ENCODE measurements around the gene SLC15A4. TPM values are rescaled to one million over a fixed set of nuclear protein-coding genes. Genes with fewer than 3 reads are reported as not detected.

The SLC15A4 gene
- total RNA-seq, 1 donor from 2014 or later, result 11.9 TPM

- TF ChIP-seq EZH2 (IDR thresholded peaks at IDR 0.05; ENCODE audit: insufficient read depth, low read length), result no peak
- no peak for TF ChIP-seq CTCF (IDR thresholded peaks at IDR 0.05; ENCODE audit: insufficient read depth, low read depth, low read length)
- Histone ChIP-seq H3K9me3 (ENCODE audit: insufficient read depth, low read depth, low read length) (no peaks in the 10 kb centered on the region), H4K20me1 (ENCODE audit: insufficient read depth, low read length) (peaks cover 10% of the 10 kb centered on the region), H3K9ac (ENCODE audit: low read length) (peak overlapping the region; percentile 77), H3K36me3 (ENCODE audit: insufficient read depth, low read length) (peaks cover 37% of the 10 kb centered on the region), H3K4me1 (ENCODE audit: insufficient read depth, low read length) (peaks cover 33% of the 10 kb centered on the region), H3K27me3 (ENCODE audit: insufficient read depth, low read length) (no peaks in the 10 kb centered on the region), H3K27ac (ENCODE audit: low read depth, low read length) (peak overlapping the region; percentile 88), H2AFZ (ENCODE audit: low read depth, low read length) (no peak overlapping the region), H3K4me2 (ENCODE audit: low read length) (peak overlapping the region; percentile 70), H3K79me2 (ENCODE audit: insufficient read depth, low read length) (peaks cover 22% of the 10 kb centered on the region), H3K4me3 (ENCODE audit: insufficient read depth, low read depth, low read length) (no peak overlapping the region)
- Mint-ChIP-seq H3K27me3 (ENCODE audit: low read depth, unreplicated experiment) (no peaks in the 10 kb centered on the region), H3K9me3 (ENCODE audit: unreplicated experiment) (peaks cover 1% of the 10 kb centered on the region), H3K27ac (ENCODE audit: unreplicated experiment) (no peak overlapping the region), H3K4me3 (ENCODE audit: unreplicated experiment) (no peak overlapping the region), H3K36me3 (ENCODE audit: low read depth, unreplicated experiment) (peaks cover 10% of the 10 kb centered on the region), H3K4me1 (ENCODE audit: low read depth, unreplicated experiment) (no peaks in the 10 kb centered on the region)
- DNase-seq (ENCODE audit: low read depth) (no peak), FAIRE-seq (no peak)
These were observed 27.2 kb downstream of the SLC15A4 start for GRCh38 chr12:128796439-128797118.

- no peak overlapping the region for H3K4me2 ChIP-seq (ENCODE audit: low read length)
- peaks cover 14% of the 10 kb centered on the region for H3K79me2 ChIP-seq (ENCODE audit: insufficient read depth, low read length)
- no peak overlapping the region for H3K4me3 ChIP-seq (ENCODE audit: insufficient read depth, low read depth, low read length)
- H3K4me1 ChIP-seq (ENCODE audit: insufficient read depth, low read length), result peaks cover 33% of the 10 kb centered on the region
- FAIRE-seq (no peak), DNase-seq (ENCODE audit: low read depth) (no peak)
- H3K27me3 ChIP-seq (ENCODE audit: insufficient read depth, low read length), result no peaks in the 10 kb centered on the region
- no peaks in the 10 kb centered on the region for H3K27me3 Mint-ChIP-seq (ENCODE audit: low read depth, unreplicated experiment)
- H3K9ac ChIP-seq (ENCODE audit: low read length), result no peak overlapping the region
- H2AFZ ChIP-seq (ENCODE audit: low read depth, low read length), result no peak overlapping the region
- no peak for TF ChIP-seq CTCF (IDR thresholded peaks at IDR 0.05; ENCODE audit: insufficient read depth, low read depth, low read length)
- no peaks in the 10 kb centered on the region for H3K4me1 Mint-ChIP-seq (ENCODE audit: low read depth, unreplicated experiment)
- H3K9me3 Mint-ChIP-seq (ENCODE audit: unreplicated experiment), result peaks cover 1% of the 10 kb centered on the region
- H3K4me3 Mint-ChIP-seq (ENCODE audit: unreplicated experiment), result no peak overlapping the region
- no peaks in the 10 kb centered on the region for H3K9me3 ChIP-seq (ENCODE audit: insufficient read depth, low read depth, low read length)
- no peak overlapping the region for H3K27ac ChIP-seq (ENCODE audit: low read depth, low read length)
- peaks cover 37% of the 10 kb centered on the region for H3K36me3 ChIP-seq (ENCODE audit: insufficient read depth, low read length)
- H3K36me3 Mint-ChIP-seq (ENCODE audit: low read depth, unreplicated experiment), result peaks cover 10% of the 10 kb centered on the region
- no peak overlapping the region for H3K27ac Mint-ChIP-seq (ENCODE audit: unreplicated experiment)
- peaks cover 14% of the 10 kb centered on the region for H4K20me1 ChIP-seq (ENCODE audit: insufficient read depth, low read length)
These were observed 28.0 kb downstream of the SLC15A4 start for GRCh38 chr12:128795530-128796361.

Data from astrocyte (in vitro differentiated cells and primary cell).